Forelimb muscle (tissue), 1 donor: ENCODE data around the gene SLC25A28. TPM values are rescaled to one million over a fixed set of nuclear protein-coding genes. Genes with fewer than 3 reads are reported as not detected.

Experiments used
- DNase-seq: peaks from one replicate; pipeline ENCODE4 v3.0.0-alpha.2; 2013; ENCODE audit warnings: low read depth
- polyA plus RNA-seq: library from polyadenylated mRNA; unstranded; fragments of 120-200 nt; gene quantifications from one replicate; pipeline ENCODE4 v1.2.1, GENCODE V29; 2013; ENCODE audit not compliant: insufficient read length

The SLC25A28 gene, protein sequence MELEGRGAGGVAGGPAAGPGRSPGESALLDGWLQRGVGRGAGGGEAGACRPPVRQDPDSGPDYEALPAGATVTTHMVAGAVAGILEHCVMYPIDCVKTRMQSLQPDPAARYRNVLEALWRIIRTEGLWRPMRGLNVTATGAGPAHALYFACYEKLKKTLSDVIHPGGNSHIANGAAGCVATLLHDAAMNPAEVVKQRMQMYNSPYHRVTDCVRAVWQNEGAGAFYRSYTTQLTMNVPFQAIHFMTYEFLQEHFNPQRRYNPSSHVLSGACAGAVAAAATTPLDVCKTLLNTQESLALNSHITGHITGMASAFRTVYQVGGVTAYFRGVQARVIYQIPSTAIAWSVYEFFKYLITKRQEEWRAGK
- 32.8 TPM for polyA plus RNA-seq

GRCh38 chr10:99619851-99620710, at the start of gene SLC25A28:
Gene SLC25A28 (minus strand): TSS chr10:99620439. CDS start chr10:99620335, 104 bp downstream.
- peak; percentile 99 for DNase-seq

DNA sequence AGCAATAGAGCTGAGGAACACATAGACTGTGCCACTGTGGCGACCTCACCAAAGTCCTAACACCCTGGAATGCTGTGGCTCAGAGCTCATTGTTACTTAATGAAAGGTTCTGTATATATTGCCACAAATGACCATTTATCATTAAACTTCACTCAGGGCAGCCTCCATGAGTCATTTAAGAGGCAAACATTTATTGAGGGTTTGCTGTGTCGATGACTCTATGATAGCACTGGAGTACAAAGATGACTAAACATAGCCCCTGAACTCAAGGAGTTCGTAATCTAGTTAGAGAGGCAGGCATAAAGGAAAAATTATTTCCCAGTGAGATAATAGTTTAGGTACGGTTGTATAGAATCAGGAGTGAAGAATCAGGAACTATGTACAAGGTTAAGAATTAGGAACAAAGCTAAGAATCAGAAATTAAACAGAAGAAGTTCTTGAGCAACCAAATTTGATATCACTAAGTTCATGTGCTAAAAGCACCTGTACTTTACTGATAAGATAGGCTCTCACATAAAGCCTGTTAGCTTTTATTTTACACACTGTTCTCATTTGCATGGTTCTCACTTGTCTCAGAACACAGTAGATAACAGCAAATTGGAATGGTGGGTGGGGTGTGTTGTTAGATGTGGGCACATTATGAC, 47.0 kb upstream of the SLC25A28 start:
- no peak for DNase-seq

DNA sequence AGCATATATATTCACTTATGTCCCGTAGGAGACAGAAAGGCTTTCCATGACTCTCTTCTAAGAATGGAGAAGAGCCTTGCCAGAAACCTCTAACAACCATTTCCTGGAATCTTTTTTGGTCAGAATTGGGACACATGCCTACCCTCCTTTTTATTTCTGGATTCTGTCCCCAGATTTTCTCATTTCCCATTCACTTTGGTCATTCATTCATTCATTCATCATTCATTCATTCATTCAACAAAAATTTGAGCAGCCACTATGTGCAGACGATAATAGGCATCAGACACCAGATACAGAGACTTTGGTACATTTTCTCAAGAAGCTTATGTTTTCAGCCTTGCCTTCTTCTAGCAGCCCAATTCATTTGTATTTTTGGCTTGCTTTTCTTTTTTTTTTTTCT, 45.1 kb upstream of the SLC25A28 start:
- DNase-seq = no peak

GRCh38 chr10:99661377-99661763, 41.1 kb upstream of the SLC25A28 start:
- DNase-seq = no peak

DNA sequence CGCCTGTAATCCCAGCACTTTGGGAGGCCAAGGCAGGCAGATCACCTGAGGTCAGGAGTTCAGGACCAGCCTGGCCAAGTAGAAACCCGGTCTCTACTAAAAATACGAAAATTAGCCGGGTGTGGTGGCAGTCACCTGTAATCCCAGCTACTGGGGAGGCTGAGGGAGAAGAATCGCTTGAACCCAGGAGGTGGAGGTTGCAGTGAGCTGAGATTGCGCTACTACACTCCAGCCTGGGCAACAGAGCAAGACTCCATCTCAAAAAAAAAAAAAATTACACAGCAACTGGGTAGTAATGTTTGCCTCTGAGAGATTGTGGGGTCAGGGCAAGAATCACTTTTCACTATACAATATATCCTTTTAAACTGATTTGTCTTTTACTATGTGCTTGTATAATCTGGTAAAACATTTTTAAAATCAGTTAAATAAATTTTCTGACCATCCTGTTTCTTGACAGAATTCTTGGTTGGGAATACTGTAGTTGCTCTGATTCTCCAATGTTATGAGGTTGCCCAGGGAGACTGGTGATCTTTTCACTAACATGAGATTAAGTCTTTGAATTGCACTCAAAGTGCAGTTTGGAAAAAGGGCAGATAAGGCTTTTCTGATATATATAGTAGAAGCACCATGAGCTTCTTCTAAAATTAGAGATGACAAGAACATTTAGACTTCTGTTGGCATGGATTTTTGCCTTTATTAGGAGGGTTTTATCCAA, 40.6 kb upstream of the SLC25A28 start:
- no peak for DNase-seq

- no peak for DNase-seq
Measured at GRCh38 chr10:99659868-99660366, 39.7 kb upstream of the SLC25A28 start.

GRCh38 chr10:99659031-99659867, 39.0 kb upstream of the SLC25A28 start, which contains the start of gene ENTPD7:
Gene ENTPD7 (plus strand): TSS chr10:99659509. CDS start chr10:99659957, 448 bp downstream.
- DNase-seq = peak; percentile 28

GRCh38 chr10:99658622-99659030, 38.4 kb upstream of the SLC25A28 start:
- DNase-seq = no peak

- DNase-seq = no peak
Measured at GRCh38 chr10:99656199-99657064, 36.2 kb upstream of the SLC25A28 start.

GRCh38 chr10:99654390-99655175, 34.3 kb upstream of the SLC25A28 start:
- DNase-seq = no peak

DNA sequence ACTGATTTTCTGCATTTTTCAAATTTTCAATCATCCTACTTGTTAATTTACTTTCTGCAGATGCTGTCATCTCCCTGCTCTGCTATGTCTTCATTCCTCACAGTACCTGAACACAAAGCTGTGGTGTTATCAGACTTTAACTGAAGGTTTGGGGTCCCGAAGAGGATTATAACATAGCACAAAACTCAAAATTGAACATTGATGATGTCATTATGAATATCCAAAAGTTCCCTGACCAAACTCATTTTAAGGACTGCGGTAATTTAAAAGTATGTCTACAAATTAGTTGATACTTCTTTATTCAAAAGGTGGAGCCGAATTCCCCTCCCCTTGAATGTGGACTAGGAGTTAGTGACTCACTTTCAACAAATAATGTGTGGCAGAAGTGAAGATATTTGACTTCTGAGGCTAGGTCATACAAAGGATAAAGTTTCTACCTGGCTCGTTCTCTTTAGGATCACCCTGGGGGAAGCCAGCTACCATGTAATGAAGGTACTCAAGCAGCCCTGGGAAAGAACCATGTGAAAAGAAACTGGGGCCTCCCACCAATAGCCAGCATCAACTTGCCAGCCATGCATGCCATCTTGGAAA, 32.7 kb upstream of the SLC25A28 start:
- no peak for DNase-seq

- DNase-seq = no peak
Measured at GRCh38 chr10:99648717-99649116, 28.5 kb upstream of the SLC25A28 start.

DNA sequence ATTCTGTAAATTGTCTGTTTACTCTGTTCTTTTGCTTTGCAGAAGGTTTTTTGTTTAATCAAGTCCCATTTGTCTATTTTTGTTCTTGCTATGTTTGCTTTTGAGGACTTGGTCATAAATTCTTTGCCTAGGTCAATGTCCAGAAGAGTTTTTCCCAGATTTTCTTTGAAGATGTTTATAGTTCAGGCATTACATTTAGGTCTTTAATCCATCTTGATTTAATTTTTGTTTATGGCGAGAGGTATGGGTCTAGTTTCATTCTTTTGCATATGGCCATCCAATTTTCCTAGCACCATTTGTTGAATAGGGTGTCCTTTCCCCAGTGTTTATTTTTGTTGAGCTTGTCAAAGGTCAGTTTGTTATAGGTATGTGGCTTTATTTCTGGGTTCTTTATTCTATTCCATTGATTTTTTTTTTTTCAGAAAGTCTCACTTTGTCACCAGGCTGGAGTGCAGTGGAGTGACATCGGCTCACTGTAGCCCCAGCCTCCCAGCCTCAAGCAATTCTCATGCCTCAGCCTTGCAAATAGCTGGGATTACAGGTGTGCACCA, 27.4 kb upstream of the SLC25A28 start:
- no peak for DNase-seq

DNA sequence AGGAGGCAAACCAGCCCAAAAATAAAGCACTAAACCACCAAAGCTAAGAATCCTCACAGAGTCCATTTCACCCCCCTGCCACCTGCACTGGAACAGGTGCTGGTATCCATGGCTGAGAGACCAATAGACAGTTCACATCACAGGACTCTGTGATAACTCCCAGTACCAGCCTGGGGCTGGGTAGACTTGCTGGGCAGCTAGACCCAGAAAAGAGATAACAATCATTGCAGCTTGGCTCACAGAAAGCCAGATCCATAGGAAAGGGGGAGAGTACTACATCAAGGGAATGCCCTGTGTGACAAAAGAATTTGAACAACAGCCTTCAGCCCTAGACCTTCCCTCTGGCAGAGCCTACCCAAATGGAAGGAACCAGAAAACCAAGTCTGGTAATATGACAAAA, 13.6 kb upstream of the SLC25A28 start:
- no peak for DNase-seq

- DNase-seq = no peak
Measured at GRCh38 chr10:99631496-99631895, 11.3 kb upstream of the SLC25A28 start.

GRCh38 chr10:99630991-99631390, 10.8 kb upstream of the SLC25A28 start:
- DNase-seq = no peak

DNA sequence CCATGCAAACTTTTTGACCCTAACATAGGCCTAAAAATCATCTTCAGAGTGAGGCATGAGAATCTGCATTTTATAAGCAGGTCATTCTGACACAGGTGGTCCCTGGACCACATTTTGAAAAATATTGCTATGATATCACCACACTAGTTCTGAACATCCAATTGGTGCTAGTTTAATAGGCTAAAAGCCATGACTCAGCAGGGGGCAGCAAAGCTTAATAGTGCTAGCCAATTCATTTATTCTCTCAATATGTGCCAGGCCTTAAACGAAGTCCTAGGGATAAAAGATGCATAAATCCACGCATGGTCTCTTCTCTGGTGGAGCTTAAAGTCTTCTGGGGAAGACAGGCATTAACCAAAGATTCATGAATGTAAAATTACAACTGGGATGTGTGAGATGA, 10.2 kb upstream of the SLC25A28 start:
- DNase-seq = no peak

DNA sequence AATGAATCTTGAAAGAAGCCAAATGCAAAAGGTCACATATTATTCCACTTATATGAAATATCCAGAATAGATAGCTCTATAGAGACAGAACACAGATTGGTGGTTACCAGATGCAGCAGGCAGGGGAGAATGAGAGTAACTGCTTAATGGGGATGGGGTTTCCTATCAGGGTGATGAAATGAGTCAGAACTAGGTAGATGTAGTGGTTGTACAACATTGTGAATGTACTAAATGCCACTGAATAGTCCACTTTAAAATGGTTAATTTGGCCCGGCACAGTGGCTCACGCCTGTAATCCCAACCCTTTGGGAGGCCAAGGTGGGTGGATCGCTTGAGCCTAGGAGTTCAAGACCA, 9.4 kb upstream of the SLC25A28 start:
- DNase-seq = no peak
